AG09309 (cell line): ENCODE results near the gene DMXL2.
"Not testable (repeated sequence)": the region's sequence is repeated elsewhere in the genome, so short reads cannot be mapped to it uniquely, and the experiment has no call there.

ENCODE experiments used
- DNase-seq: peaks from one replicate; pipeline ENCODE4 v3.0.0-alpha.2; 2010; ENCODE audit warnings: low read depth
- H3K4me3 ChIP-seq: 2 replicates; pipeline ENCODE4 v1.5.1; 2011; ENCODE audit warnings: mild to moderate bottlenecking, low read depth, low read length, moderate library complexity; ENCODE audit not compliant: control insufficient read depth
- CTCF ChIP-seq: IDR thresholded peaks from 2 replicates; pipeline ENCODE4 v1.5.1; 2011; ENCODE audit warnings: mild to moderate bottlenecking, low read depth, low read length, inconsistent platforms; ENCODE audit not compliant: insufficient read depth, control insufficient read depth; ENCODE audit errors: missing control alignments

The DMXL2 gene

DNA sequence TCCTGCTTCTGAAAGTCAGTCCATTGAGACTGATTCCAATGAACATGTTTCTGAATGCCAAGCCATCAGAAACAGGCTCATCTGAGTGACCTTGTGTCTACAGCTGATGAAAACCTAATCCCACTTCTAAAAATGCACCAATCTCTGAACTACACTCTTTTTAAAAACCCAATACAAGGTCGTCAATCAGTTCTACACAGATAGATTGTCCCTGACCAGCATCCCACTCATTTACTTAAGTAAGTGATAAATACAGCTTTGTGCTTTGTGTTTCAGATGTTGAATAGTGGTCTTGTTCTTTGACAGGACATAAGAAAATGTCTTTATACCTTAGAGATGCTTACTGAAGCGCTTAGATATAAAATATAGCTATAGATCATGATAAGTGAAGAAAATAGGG lies 38.5 kb upstream of the DMXL2 start:
- no peak for DNase-seq
- TF ChIP-seq CTCF = no peak
- H3K4me3 ChIP-seq = no peak overlapping the region

- TF ChIP-seq CTCF = no peak
- DNase-seq = no peak
- no peak overlapping the region for H3K4me3 ChIP-seq
Measured at GRCh38 chr15:51658664-51659063, 36.1 kb upstream of the DMXL2 start.

- DNase-seq, H3K4me3 ChIP-seq: not testable (repeated sequence)
Measured at GRCh38 chr15:51655401-51656057, 33.0 kb upstream of the DMXL2 start.

DNA sequence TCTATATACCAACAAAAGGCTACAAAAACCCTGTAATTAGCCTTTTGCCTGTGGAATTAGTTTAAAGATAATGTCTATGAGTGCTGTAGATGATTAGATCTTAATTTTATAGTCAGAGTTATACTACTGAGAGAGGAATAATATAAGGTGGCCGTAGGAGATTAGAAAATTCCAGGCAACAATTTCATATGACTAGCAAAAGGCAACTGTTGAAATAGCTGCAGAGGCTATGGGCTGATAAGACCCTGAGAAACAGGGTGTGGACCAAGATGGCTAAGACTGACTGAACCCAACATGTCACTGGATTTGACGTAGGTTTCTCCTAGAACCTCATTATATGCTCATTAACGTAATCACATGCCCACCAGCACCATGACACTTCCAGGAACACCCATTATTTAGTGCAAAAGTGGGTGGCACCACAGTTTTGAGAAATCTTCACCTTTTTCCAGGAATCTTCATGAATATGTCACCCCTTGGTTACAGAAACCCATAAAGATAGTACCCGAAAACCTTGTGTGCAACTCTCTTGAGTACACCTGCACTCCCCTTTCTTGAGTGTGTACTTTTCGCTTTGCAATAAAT lies 29.6 kb upstream of the DMXL2 start:
- no peak for TF ChIP-seq CTCF
- DNase-seq = no peak
- no peak overlapping the region for H3K4me3 ChIP-seq

GRCh38 chr15:51649659-51650521 lies 27.3 kb upstream of the DMXL2 start:
- peak; percentile 49 for DNase-seq
- H3K4me3 ChIP-seq = no peak overlapping the region
- TF ChIP-seq CTCF = peak; percentile 68

DNA sequence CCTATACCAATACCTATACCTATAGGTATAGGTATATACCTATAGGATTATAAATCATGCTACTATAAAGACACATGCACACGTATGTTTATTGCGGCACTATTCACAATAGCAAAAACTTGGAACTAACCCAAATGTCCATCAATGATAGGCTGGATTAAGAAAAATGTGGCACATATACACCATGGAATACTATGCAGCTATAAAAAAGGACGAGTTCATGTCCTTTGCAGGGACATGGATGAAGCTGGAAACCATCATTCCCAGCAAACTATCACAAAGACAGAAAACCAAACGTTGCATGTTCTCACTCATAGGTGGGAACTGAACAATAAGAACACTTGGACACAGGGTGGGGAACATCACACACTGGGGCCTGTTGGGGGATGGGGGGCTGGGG lies 26.1 kb upstream of the DMXL2 start:
- not testable (repeated sequence) for H3K4me3 ChIP-seq, DNase-seq

GRCh38 chr15:51648101-51648500 lies 25.5 kb upstream of the DMXL2 start:
- DNase-seq = not testable (repeated sequence)

GRCh38 chr15:51647128-51647562 lies 24.6 kb upstream of the DMXL2 start:
- no peak overlapping the region for H3K4me3 ChIP-seq
- DNase-seq = peak; percentile 17
- no peak for TF ChIP-seq CTCF

More at GRCh38 chr15:51648101-51648500, 25.5 kb upstream of the DMXL2 start:
- not testable (repeated sequence) for H3K4me3 ChIP-seq
